VCaP (cell line): ENCODE measurements around the gene LMBR1.

Source experiments
- H3K27ac ChIP-seq: fragments of 450-650 bp; 2 replicates; pipeline ENCODE4 v1.5.1; 2017
- TF ChIP-seq, protein P1 (sequence below): fragments of 450-650 bp; conservative IDR thresholded peaks from 2 replicates; pipeline ENCODE4 v1.5.1; 2017; ENCODE audit warnings: mild to moderate bottlenecking, moderate library complexity

Gene LMBR1

DNA sequence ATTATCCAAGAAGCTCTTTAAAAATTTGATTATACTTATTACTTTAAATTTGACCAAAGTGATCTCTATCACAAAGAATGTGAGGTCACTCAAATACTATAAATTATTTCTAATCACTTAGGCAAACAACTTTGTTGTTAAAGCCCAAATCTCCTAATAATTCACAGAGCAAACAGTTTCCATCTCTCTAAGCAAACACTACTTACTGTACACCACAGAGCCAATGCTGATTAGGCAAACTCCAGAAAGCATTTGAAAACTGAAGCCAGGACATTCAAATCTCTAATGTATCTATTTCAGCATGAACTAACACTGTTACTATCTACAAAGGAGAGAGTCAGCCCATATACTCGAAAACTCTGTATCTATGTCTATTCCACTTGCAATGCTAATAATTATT lies 145.3 kb downstream of the LMBR1 start:
- TF ChIP-seq, protein P1, sequence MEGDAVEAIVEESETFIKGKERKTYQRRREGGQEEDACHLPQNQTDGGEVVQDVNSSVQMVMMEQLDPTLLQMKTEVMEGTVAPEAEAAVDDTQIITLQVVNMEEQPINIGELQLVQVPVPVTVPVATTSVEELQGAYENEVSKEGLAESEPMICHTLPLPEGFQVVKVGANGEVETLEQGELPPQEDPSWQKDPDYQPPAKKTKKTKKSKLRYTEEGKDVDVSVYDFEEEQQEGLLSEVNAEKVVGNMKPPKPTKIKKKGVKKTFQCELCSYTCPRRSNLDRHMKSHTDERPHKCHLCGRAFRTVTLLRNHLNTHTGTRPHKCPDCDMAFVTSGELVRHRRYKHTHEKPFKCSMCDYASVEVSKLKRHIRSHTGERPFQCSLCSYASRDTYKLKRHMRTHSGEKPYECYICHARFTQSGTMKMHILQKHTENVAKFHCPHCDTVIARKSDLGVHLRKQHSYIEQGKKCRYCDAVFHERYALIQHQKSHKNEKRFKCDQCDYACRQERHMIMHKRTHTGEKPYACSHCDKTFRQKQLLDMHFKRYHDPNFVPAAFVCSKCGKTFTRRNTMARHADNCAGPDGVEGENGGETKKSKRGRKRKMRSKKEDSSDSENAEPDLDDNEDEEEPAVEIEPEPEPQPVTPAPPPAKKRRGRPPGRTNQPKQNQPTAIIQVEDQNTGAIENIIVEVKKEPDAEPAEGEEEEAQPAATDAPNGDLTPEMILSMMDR = no peak

DNA sequence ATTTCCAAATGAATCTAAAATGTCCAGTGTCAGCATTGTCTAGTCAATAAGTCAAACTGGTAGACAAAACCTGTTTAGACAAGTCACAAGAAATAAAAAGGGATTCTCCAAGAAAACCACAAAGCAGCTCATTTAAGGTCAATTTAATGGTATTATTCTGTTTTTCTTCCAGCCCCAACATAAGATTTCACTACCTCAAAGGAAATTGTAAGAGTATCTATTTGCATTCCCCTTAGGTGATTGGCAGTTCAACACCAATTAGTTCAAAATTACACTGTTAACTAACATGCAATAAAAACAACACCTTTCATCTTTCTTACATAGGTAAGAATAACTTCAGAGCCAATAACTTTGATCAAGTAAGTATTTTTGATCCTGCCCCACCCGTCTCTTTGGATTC lies 146.1 kb downstream of the LMBR1 start:
- TF ChIP-seq, protein P1 = no peak
- H3K27ac ChIP-seq = no peak overlapping the region

More for the DNA sequence above, 145.3 kb downstream of the LMBR1 start:
- peak overlapping the region; percentile 60 for H3K27ac ChIP-seq

DNA sequence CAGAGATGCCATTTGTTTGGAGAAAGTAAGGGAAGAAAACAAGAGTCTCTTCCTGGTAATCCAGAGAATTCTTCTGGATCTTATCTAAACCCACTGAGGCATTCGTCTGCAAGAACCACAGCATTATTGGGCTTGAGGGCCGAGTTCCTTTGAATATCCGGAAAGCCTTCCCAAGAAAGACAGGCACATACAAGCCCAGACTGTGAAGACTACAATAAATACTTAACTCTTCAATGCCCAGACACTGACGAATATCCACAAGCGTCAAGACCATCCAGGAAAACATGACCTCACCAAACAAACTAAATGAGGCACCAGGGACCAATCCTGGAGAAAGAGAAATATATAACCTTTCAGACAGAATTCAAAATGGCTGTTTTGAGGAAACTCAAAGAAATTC lies 153.4 kb downstream of the LMBR1 start:
- no peak overlapping the region for H3K27ac ChIP-seq
- TF ChIP-seq, protein P1 = no peak

DNA sequence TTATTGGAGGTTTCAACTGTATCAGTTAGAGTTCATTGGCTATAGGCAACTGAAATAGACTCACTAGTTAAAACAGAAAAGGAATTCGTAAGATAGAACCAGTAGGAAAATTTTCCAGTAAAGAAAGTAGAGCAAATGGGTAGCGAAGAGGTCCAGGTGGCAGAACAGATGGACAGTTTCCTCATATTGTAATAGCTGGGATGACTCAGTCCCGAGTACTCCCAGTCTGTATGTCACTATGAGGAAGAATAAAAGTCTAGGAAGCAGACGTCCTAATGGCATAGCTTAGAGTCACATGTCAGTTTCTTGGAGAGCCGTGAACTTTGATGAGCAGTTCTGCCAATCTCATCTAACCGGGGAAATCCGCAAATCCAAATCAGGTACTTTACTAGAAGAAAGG lies 157.1 kb downstream of the LMBR1 start:
- TF ChIP-seq, protein P1 = no peak
- no peak overlapping the region for H3K27ac ChIP-seq

DNA sequence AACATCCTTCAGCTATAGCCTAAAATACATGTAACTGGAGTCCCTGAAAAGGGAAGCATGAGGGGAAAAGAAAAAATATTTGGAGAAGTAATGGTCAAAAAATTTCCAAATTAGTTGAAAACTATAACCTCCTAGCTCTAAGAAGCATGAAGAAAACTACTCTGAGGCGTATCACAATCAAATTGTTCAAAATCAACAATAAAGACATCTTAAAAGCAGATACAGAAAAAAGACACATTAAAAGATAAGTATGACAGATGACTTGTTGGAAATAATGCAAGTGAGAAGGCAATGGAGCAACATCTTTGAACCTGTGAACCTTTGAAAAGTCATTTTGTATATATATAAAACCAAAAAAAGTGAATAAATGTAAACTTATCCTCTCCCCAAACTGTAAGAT lies 159.3 kb downstream of the LMBR1 start:
- H3K27ac ChIP-seq = no peak overlapping the region
- TF ChIP-seq, protein P1 = no peak

DNA sequence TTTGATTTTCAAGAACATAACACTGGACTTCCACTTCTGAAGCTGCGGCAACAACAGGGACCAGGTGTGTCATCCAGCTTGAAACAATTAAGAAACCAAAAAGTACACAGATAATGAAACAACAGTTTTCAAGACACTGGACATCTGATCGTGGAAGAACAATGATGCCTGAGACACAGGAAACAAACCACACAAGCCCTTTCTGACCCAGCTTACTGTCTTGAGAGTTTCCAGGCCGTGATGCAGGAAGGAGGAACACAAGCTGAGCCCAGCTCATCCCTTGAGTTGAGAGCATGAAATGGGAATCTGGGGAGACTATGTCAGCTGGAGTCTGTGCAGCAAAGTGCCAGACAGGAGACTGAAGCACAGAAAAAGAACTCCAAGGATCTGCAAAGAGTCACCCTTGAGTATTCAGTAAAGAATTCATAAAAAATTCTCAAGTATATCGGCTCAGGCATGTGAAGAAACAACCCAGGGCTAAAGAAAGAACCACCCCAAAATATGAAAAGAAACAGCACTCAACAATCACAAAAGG lies 160.8 kb downstream of the LMBR1 start:
- H3K27ac ChIP-seq = no peak overlapping the region
- TF ChIP-seq, protein P1 = no peak

DNA sequence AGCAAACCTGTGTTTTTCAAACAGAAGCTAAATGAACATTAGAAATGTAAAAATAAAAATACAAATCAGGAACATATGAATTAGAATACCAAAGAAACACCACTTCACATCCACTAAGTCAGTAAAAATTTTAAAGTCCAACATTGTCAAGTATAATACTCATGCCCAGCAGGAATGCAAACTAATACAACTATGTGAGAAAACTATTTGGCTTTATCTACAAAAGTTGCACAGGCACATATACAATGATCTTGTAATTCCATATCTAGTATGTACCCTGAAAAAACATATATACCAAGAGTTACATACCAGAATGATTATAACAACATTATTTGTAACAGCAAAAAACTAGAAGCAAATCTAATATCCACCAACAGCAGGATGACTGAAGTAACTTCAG lies 161.3 kb downstream of the LMBR1 start:
- TF ChIP-seq, protein P1 = no peak
- H3K27ac ChIP-seq = no peak overlapping the region
